CD14-positive monocyte (primary cell): ENCODE results near the gene ETFRF1. TPM values are rescaled to one million over a fixed set of nuclear protein-coding genes. Genes with fewer than 3 reads are reported as not detected.

ENCODE experiments used
- DNase-seq, 3 donors: peaks; one replicate each; pipeline ENCODE4 v3.0.0-alpha.2; 2011 to 2022
- H2AFZ ChIP-seq: 2 replicates; pipeline ENCODE4 v1.6.0; 2012; ENCODE audit warnings: mild to moderate bottlenecking, low read depth, low read length, inconsistent platforms; ENCODE audit not compliant: insufficient read depth, poor library complexity, severe bottlenecking
- H3K27ac ChIP-seq, 2 donors: 1 replicate in 1 of 2; 2 replicates in 1 of 2; pipeline ENCODE4 v1.5.1; 2012 to 2013; ENCODE audit warnings: low read length in 2 of 2, control low read depth in 1 of 2, inconsistent platforms in 1 of 2, low read depth in 1 of 2, mild to moderate bottlenecking in 1 of 2
- H3K27me3 ChIP-seq, 2 donors: one replicate each; pipeline versions ENCODE4 v1.6.0 to v1.6.1; 2011 to 2013; ENCODE audit warnings: low read length in 2 of 2; ENCODE audit not compliant: control insufficient read depth in 2 of 2, insufficient read depth in 2 of 2
- H3K36me3 ChIP-seq, 2 donors: replicated peaks in 1 of 2; 1 replicate in 1 of 2; 2 replicates in 1 of 2; pipeline versions ENCODE4 v1.5.1 to v1.6.1; 2012 to 2013; ENCODE audit warnings: low read length in 2 of 2, control low read depth in 1 of 2, inconsistent platforms in 1 of 2, mild to moderate bottlenecking in 1 of 2; ENCODE audit not compliant: insufficient read depth in 2 of 2, control insufficient read depth in 1 of 2
- H3K4me1 ChIP-seq, 2 donors: 1 replicate in 1 of 2; 2 replicates in 1 of 2; pipeline versions ENCODE4 v1.5.1 to v1.6.1; 2012 to 2013; ENCODE audit warnings: low read length in 2 of 2, control low read depth in 1 of 2, inconsistent platforms in 1 of 2, mild to moderate bottlenecking in 1 of 2, moderate library complexity in 1 of 2; ENCODE audit not compliant: insufficient read depth in 2 of 2, control insufficient read depth in 1 of 2
- H3K4me2 ChIP-seq: replicated peaks from 2 replicates; pipeline ENCODE3; 2012; ENCODE audit warnings: low read length, moderate library complexity, mild to moderate bottlenecking; ENCODE audit not compliant: poor library complexity, severe bottlenecking; ENCODE audit errors: extremely low read depth
- H3K4me3 ChIP-seq, 3 experiments: fragments of 200-600 bp in 1 of 3; sonication (generic) in 1 of 3; replicated peaks in 1 of 3; 1 replicate in 2 of 3; 2 replicates in 1 of 3; pipeline ENCODE4 v1.5.1; 2011 to 2013; ENCODE audit warnings: low read length in 3 of 3, mild to moderate bottlenecking in 3 of 3, control low read depth in 2 of 3, low read depth in 2 of 3, inconsistent platforms in 1 of 3, moderate library complexity in 1 of 3
- H3K79me2 ChIP-seq: 2 replicates; pipeline ENCODE4 v1.6.0; 2012; ENCODE audit warnings: mild to moderate bottlenecking, control low read depth, inconsistent platforms, low read length, moderate library complexity; ENCODE audit not compliant: insufficient read depth
- H3K9ac ChIP-seq: 2 replicates; pipeline ENCODE4 v1.6.0; 2017; ENCODE audit warnings: low read length, mild to moderate bottlenecking; ENCODE audit not compliant: insufficient read depth, poor library complexity, severe bottlenecking
- H3K9me3 ChIP-seq, 2 donors: replicated peaks in 1 of 2; 1 replicate in 1 of 2; 2 replicates in 1 of 2; pipeline versions ENCODE4 v1.5.1 to v1.6.1; 2012 to 2013; ENCODE audit warnings: low read length in 2 of 2, control low read depth in 1 of 2; ENCODE audit not compliant: control insufficient read depth in 1 of 2, insufficient read depth in 1 of 2
- H4K20me1 ChIP-seq: 2 replicates; pipeline ENCODE4 v1.6.0; 2012; ENCODE audit warnings: mild to moderate bottlenecking, low read length, control low read depth, moderate library complexity; ENCODE audit not compliant: insufficient read depth
- H3K27ac Mint-ChIP-seq, 7 donors: one replicate each; pipeline ENCODE4 v1.8.0; 2020; ENCODE audit warnings: mild to moderate bottlenecking in 7 of 7, mixed read lengths in 7 of 7, moderate library complexity in 6 of 7, inconsistent platforms in 2 of 7
- H3K27me3 Mint-ChIP-seq, 3 donors: one replicate each; pipeline ENCODE4 v1.8.0; 2021 to 2022; ENCODE audit warnings: low read depth in 3 of 3, mild to moderate bottlenecking in 3 of 3, mixed read lengths in 3 of 3, moderate library complexity in 3 of 3, inconsistent platforms in 1 of 3
- H3K36me3 Mint-ChIP-seq, 2 donors: one replicate each; pipeline ENCODE4 v1.8.0; 2020; ENCODE audit warnings: mixed read lengths in 2 of 2, inconsistent platforms in 1 of 2, mild to moderate bottlenecking in 1 of 2
- H3K4me1 Mint-ChIP-seq: one replicate; pipeline ENCODE4 v1.8.0; 2020; ENCODE audit warnings: mild to moderate bottlenecking, mixed read lengths
- H3K4me3 Mint-ChIP-seq, 2 donors: one replicate each; pipeline ENCODE4 v1.8.0; 2020; ENCODE audit warnings: mild to moderate bottlenecking in 2 of 2, mixed read lengths in 2 of 2, moderate library complexity in 1 of 2
- H3K9me3 Mint-ChIP-seq, 7 donors: one replicate each; pipeline ENCODE4 v1.8.0; 2020 to 2022; ENCODE audit warnings: mixed read lengths in 7 of 7, mild to moderate bottlenecking in 6 of 7, moderate library complexity in 6 of 7, inconsistent platforms in 2 of 7
- CTCF ChIP-seq: fragments of 200-600 bp; IDR thresholded peaks from one replicate; pipeline ENCODE4 v1.8.0; 2022; ENCODE audit warnings: antibody characterized with exemption, mild to moderate bottlenecking
- WGBS: methylation state at CpG from one replicate; pipeline ENCODE4 v1.1.5; 2013; ENCODE audit warnings: missing lambda C conversion rate; ENCODE audit not compliant: insufficient coverage; 5-methylcytosine and 5-hydroxymethylcytosine counted together
- intact Hi-C, 2 donors: fragments of 100-400 bp; cut with micrococcal nuclease; formaldehyde crosslinking; loops; one replicate each; pipeline versions ENCODE4 v1.15.0 to v1.15.1; 2023
- polyA plus RNA-seq, 3 donors: library from polyadenylated mRNA; depleted of rRNA in 1 of 3; unstranded in 2 of 3; stranded (reverse) in 1 of 3; fragments of 300-500 nt in 2 of 3; fragments of >200 nt in 1 of 3; fragmentation: Illumina TruSeq in 2 of 3; gene quantifications; 1 replicate in 2 of 3; 2 replicates in 1 of 3; pipeline ENCODE4 v1.2.3, GENCODE V29; 2012 to 2021

The ETFRF1 gene
- polyA plus RNA-seq, 3 donors = 9.8 to 28.9 (median 16.0) TPM

GRCh38 chr12:25250744-25251730, 56.0 kb downstream of the ETFRF1 start, which contains the start of gene KRAS:
TSS of gene KRAS (minus strand) at chr12:25250929.
- H3K4me3 Mint-ChIP-seq = peak within 1 kb of the TSS; percentile 91 to 94
- TF ChIP-seq CTCF = no peak
- H3K4me2 ChIP-seq = peak within 1 kb of the TSS; percentile 84
- H3K36me3 ChIP-seq = peaks cover 0 to 8% of the 10 kb centered on the region in 2 donors
- H3K9me3 Mint-ChIP-seq = no peaks in the 10 kb centered on the region
- H3K27me3 Mint-ChIP-seq = peaks cover 0 to 9% (median 2%) of the 10 kb centered on the region in 3 donors
- H2AFZ ChIP-seq = peak within 1 kb of the TSS; percentile 91
- WGBS = under 1% methylated on average over 84 of the region's 105 CpGs
- peaks cover 8 to 17% of the 10 kb centered on the region in 2 donors for H3K36me3 Mint-ChIP-seq
- intact Hi-C loops = loop anchor here in 1 of 2 donors (5.0 kb wide), 1 partner anchor 86 kb away; no protein-coding TSS in a partner anchor
- H3K79me2 ChIP-seq = peaks cover 42% of the 10 kb centered on the region
- H3K4me1 ChIP-seq = peaks cover 13 to 22% of the 10 kb centered on the region in 2 donors
- H3K4me3 ChIP-seq = peak within 1 kb of the TSS; percentile 67 to 95 (median 94)
- peak within 1 kb of the TSS; percentile 52 to 91 for H3K27ac ChIP-seq
- peak within 1 kb of the TSS; percentile 85 to 98 (median 95) for H3K27ac Mint-ChIP-seq
- H3K27me3 ChIP-seq = no peaks in the 10 kb centered on the region
- H3K9me3 ChIP-seq = no peaks in the 10 kb centered on the region
- H3K4me1 Mint-ChIP-seq = peaks cover 28% of the 10 kb centered on the region
- peak; percentile 93 to 96 (median 96) for DNase-seq
- H3K9ac ChIP-seq = peak within 1 kb of the TSS; percentile 79
- H4K20me1 ChIP-seq = peaks cover 26% of the 10 kb centered on the region

GRCh38 chr12:25251769-25252168, 56.7 kb downstream of the ETFRF1 start:
- Histone ChIP-seq H3K27me3 (no peaks in the 10 kb centered on the region), H3K36me3 (peaks cover 0 to 5% of the 10 kb centered on the region in 2 donors), H3K4me1 (peaks cover 13 to 22% of the 10 kb centered on the region in 2 donors), H3K9me3 (no peaks in the 10 kb centered on the region), H3K27ac (peak overlapping the region in 1 of 2 donors; percentile 52), H3K4me3 (peak overlapping the region; percentile 48 to 95 (median 77)), H3K79me2 (peaks cover 35% of the 10 kb centered on the region), H3K4me2 (peak overlapping the region; percentile 84), H2AFZ (peak overlapping the region; percentile 91), H3K9ac (peak overlapping the region; percentile 79), H4K20me1 (peaks cover 19% of the 10 kb centered on the region)
- peak overlapping the region in 5 of 7 donors; percentile 3 to 89 (median 53) for H3K27ac Mint-ChIP-seq
- no CpG with 5 or more reads among the region's 6 CpGs for WGBS
- peaks cover 28% of the 10 kb centered on the region for H3K4me1 Mint-ChIP-seq
- no peak for TF ChIP-seq CTCF
- H3K27me3 Mint-ChIP-seq = peaks cover 0 to 9% (median 2%) of the 10 kb centered on the region in 3 donors
- peaks cover 8 to 10% of the 10 kb centered on the region in 2 donors for H3K36me3 Mint-ChIP-seq
- intact Hi-C loops = loop anchor here in 1 of 2 donors (5.0 kb wide), 1 partner anchor 86 kb away; no protein-coding TSS in a partner anchor
- DNase-seq = no peak
- H3K4me3 Mint-ChIP-seq = peak overlapping the region; percentile 78 to 94
- no peaks in the 10 kb centered on the region for H3K9me3 Mint-ChIP-seq
